GM12875 (cell line): ENCODE data around the gene SNCAIP.

Source experiments
- H3K4me3 ChIP-seq: one replicate; pipeline ENCODE4 v1.5.1; 2011; ENCODE audit warnings: low read depth, low read length, control low read depth
- TF ChIP-seq, protein P1 (sequence below): IDR thresholded peaks from 2 replicates; pipeline ENCODE4 v1.5.1; 2011; ENCODE audit warnings: low read depth, mild to moderate bottlenecking, control low read depth, inconsistent platforms, low read length, moderate library complexity, borderline replicate concordance; ENCODE audit not compliant: insufficient read depth

SNCAIP gene

GRCh38 chr5:122507045-122507444, 195.0 kb downstream of the SNCAIP start:
- TF ChIP-seq, protein P1, sequence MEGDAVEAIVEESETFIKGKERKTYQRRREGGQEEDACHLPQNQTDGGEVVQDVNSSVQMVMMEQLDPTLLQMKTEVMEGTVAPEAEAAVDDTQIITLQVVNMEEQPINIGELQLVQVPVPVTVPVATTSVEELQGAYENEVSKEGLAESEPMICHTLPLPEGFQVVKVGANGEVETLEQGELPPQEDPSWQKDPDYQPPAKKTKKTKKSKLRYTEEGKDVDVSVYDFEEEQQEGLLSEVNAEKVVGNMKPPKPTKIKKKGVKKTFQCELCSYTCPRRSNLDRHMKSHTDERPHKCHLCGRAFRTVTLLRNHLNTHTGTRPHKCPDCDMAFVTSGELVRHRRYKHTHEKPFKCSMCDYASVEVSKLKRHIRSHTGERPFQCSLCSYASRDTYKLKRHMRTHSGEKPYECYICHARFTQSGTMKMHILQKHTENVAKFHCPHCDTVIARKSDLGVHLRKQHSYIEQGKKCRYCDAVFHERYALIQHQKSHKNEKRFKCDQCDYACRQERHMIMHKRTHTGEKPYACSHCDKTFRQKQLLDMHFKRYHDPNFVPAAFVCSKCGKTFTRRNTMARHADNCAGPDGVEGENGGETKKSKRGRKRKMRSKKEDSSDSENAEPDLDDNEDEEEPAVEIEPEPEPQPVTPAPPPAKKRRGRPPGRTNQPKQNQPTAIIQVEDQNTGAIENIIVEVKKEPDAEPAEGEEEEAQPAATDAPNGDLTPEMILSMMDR, result no peak
- no peak overlapping the region for H3K4me3 ChIP-seq

DNA sequence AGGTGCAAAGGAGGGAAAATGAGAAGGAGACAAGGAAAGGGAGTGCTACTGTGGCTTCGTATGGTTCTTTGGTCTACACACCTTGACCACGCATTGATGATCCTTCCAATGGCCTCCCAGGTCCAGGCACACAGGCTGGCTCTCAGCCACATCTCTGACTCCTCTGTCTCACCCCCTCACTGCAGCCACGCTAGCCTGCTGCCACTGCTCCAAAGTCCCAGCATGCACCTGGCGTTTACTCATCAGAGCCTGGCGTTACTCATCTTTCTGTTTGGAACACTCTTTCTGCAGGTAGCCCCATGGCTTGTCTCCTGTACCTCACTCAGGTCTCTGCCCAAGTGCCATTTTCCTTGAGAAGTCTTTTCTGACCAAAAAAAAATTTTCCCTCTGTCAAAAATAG, 195.5 kb downstream of the SNCAIP start:
- H3K4me3 ChIP-seq, result no peak overlapping the region
- TF ChIP-seq, protein P1, result no peak

DNA sequence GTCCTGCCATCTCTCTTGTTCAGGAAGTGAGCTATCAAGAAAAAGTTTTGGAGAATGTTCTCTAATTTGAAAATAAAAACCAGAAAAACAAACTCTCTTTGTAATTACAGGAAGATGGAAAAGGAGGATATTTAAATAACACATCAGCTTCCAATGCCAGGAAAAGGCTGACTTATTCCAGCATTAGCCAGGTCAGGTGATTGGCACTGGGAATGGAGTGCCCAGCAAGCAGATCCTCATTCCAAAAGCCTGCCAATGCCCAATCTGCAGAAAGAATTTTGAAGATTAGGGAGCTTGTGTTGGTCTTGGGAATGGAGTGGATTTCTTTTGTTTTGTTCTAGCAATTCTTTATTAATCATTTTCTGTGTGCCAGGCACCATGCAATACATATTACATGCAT, 196.6 kb downstream of the SNCAIP start:
- no peak overlapping the region for H3K4me3 ChIP-seq
- TF ChIP-seq, protein P1, result no peak
